ENCODE data around the gene SDF2L1. TPM values are rescaled to one million over a fixed set of nuclear protein-coding genes. Genes with fewer than 3 reads are reported as not detected.

Gene SDF2L1
- total RNA-seq, 4 donors from 2014 or later = 8.2 to 21.4 (median 19.6) TPM

DNA sequence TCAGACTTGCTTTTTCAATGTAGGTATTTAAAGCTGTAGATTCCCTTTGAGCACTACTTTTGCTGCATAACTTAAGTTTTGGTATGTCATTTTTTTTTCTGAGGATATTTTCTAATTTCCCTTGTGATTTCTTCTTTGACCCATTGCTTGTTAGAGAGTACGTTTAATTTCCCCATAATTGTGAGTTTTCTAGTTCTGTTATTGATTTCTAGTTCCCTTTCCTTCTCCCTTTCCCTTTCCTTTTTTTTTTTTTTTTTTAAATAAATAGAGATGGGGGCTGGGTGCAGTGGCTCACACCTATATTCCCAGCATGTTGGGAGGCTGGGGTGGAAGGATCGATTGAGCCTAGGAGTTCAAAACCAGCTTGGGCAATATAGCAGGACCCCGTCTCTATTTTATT, 43.8 kb upstream of the SDF2L1 start:
- TF ChIP-seq, protein P1, sequence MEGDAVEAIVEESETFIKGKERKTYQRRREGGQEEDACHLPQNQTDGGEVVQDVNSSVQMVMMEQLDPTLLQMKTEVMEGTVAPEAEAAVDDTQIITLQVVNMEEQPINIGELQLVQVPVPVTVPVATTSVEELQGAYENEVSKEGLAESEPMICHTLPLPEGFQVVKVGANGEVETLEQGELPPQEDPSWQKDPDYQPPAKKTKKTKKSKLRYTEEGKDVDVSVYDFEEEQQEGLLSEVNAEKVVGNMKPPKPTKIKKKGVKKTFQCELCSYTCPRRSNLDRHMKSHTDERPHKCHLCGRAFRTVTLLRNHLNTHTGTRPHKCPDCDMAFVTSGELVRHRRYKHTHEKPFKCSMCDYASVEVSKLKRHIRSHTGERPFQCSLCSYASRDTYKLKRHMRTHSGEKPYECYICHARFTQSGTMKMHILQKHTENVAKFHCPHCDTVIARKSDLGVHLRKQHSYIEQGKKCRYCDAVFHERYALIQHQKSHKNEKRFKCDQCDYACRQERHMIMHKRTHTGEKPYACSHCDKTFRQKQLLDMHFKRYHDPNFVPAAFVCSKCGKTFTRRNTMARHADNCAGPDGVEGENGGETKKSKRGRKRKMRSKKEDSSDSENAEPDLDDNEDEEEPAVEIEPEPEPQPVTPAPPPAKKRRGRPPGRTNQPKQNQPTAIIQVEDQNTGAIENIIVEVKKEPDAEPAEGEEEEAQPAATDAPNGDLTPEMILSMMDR (IDR thresholded peaks at IDR 0.05) = no peak
- TF ChIP-seq POLR2A (IDR thresholded peaks at IDR 0.05) = no peak
- DNase-seq (ENCODE audit: low spot score in 2 of 2) = no peak
- intact Hi-C loops (cut with DNase I; ENCODE audit: low total_unique reads) = no loop called here
- 91 to 93% methylated on average over 3 of the region's 3 CpGs for WGBS, 2 donors
- no peak overlapping the region for H3K4me3 ChIP-seq (ENCODE audit: low read depth, poor library complexity, severe bottlenecking)

DNA sequence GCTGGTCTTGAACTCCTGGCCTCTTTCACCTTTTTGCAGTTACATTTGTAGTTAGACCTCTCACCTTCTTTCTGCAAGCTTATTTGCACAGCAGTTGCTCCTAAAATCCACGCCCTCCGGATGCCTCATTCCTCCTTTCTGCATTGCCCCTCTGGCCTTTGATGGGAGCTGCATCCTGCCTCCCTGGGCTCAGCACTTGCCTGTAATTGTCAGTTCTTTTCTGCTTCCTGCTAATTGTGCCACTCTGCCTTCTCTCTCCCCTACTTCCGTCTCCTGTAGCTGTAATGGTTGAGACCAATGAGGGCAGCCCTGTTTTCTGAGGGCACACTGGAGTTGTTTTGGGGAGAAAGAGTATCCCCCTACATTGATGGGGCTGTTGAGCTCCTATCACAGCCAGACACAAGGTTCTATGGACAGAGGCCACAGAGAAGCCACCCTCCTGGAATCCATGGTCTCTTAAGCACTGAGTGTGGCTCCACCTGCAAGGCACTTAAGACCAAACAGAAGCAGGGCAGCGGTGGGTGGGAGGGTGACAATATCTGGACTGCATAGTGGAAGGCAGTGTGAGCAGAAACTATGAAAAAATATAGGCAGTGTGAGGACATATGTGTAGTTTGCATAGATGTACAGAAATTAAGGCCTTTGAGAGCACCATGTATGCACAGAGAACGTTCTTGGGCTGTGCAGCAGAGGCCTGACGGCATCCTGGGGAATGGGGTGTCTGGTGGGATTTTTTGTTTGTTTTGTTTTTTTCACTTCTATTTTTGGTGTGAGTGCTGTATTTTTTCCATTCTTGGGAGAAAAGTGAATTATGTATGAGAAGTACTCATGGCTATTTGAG, 42.8 kb upstream of the SDF2L1 start:
- no peak overlapping the region for H3K4me3 ChIP-seq (ENCODE audit: low read depth, poor library complexity, severe bottlenecking)
- no peak for TF ChIP-seq POLR2A (IDR thresholded peaks at IDR 0.05)
- TF ChIP-seq, protein P1 (IDR thresholded peaks at IDR 0.05) = no peak
- 90% methylated on average over 6 of the region's 6 CpGs for WGBS, 2 donors
- DNase-seq (ENCODE audit: low spot score in 2 of 2) = no peak
- intact Hi-C loops (cut with DNase I; ENCODE audit: low total_unique reads) = no loop called here

DNA sequence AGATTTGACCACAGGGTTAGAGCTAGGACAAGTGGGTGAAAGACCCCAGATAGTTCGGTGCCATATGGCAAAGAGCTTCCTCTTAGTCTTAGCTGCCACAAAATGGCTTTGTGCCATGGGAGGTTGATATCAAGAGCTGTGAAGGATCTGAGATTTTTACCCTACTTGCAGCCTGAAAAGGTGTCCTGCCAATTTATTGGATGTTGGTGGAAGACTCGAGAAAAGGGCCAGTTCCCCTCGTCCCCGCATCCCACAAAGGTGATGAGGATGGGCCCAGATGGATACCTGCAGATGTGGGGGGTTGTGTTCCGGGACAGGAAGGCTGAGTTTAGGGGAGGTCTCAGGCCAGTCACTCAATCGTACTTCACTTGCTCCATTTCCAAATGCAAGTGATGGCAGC, 39.5 kb upstream of the SDF2L1 start:
- TF ChIP-seq, protein P1 (IDR thresholded peaks at IDR 0.05) = no peak
- TF ChIP-seq POLR2A (IDR thresholded peaks at IDR 0.05) = no peak
- intact Hi-C loops (cut with DNase I; ENCODE audit: low total_unique reads) = no loop called here
- 90 to 92% methylated on average over 6 of the region's 6 CpGs for WGBS, 2 donors
- no peak for DNase-seq (ENCODE audit: low spot score in 2 of 2)
- no peak overlapping the region for H3K4me3 ChIP-seq (ENCODE audit: low read depth, poor library complexity, severe bottlenecking)

DNA sequence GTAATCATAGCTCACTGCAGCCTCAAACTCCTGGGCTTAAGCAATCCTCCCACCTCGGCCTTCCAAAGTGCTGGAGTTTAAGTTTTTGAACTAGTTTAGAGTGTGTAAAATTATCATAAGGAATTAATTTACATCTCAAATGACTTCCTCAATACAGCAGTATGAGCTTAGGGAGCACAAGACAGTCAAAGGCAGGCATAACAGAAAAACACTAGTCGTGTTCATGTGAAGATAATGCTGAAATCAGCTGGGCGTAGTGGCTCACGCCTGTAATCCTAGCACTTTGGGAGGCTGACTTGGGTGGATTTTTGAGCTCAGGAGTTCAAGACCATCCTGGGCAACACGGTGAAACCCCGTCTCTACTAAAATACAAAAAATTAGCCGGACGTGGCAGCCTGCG, 38.1 kb upstream of the SDF2L1 start:
- no peak overlapping the region for H3K4me3 ChIP-seq (ENCODE audit: low read depth, poor library complexity, severe bottlenecking)
- no peak for DNase-seq (ENCODE audit: low spot score in 2 of 2)
- intact Hi-C loops (cut with DNase I; ENCODE audit: low total_unique reads) = no loop called here
- 84% methylated on average over 9 of the region's 9 CpGs for WGBS, 2 donors
- TF ChIP-seq, protein P1 (IDR thresholded peaks at IDR 0.05) = no peak
- no peak for TF ChIP-seq POLR2A (IDR thresholded peaks at IDR 0.05)

DNA sequence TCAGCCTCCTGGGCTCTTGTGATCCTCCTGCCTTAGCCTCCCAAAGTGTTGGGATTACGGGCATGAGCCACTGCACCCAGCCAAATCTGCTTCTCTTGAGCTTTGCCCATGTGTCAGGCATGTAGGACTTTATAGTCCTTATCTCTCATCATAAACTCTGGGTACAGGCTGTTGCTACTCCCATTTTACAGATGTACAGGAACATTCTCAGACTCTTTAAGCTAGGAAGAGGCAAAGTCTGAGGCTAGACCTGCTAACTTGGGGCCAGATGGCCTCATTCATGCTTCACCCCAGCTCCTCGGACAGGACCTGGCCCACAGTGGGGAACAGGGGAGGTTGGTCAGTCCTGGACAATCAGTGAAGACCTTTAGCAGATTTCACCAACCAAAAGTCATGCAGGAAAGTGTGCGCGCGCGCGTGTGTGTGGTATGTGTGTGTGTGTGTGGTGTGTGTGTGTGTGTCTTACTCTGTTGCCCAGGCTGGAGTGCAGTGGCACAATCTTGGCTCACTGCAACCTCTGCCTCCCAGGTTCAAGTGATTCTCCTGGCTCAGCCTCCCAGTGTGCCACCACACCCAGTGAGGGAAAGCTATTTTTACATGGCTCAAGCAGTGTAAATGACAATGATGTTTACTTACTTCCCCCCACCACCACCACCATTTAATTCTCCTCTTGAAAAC, 36.1 kb upstream of the SDF2L1 start:
- TF ChIP-seq POLR2A (IDR thresholded peaks at IDR 0.05) = no peak
- TF ChIP-seq, protein P1 (IDR thresholded peaks at IDR 0.05) = no peak
- H3K4me3 ChIP-seq (ENCODE audit: low read depth, poor library complexity, severe bottlenecking) = no peak overlapping the region
- whole genome bisulfite sequencing, 2 donors = 94% methylated on average over 7 of the region's 7 CpGs
- intact Hi-C loops (cut with DNase I; ENCODE audit: low total_unique reads) = no loop called here
- DNase-seq (ENCODE audit: low spot score in 2 of 2) = no peak
